ENCODE results near the gene CHI3L1.

The CHI3L1 gene

DNA sequence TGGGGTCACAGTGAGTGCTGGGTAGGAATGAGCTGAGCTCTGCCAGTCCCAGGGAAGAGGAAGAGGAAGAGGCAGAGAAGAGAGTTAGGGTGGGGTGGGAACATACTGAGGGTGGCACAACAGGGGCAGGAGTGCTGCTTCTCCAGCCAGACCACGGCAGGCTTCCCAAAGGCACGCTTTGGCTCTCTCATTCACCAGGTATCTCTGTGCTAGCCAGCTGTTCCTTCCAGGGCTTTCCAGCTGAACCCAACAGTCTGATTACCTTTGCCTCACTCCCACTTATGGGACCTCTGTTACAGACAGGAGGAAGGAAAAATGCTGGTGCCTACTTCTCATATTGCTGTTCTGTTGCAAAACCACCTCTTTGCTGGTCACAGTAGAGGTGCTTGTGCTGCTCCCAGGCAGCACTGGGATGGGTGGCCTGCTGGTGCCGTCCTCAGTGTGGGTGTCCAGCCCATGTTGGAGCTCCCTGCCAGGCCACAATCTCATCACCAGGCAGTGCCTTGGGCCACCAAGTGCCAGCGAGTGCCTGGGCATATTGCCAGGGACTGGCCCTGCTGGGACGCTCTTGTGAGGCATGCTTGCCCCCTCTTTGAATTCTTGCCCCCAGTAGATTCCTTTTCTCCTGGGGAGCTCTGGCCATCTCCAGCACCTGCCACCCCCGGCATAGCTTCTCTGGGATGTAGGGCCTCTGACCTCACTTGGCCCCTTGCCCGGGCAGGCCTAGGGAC, 56.8 kb downstream of the CHI3L1 start:
- no peak for DNase-seq

All from activated T-cell treated with anti-CD3 and anti-CD28 coated beads, Interleukin-2, amount 50 U/mL, for 1 hour (primary cell).